Lung (tissue), 10 donors: ENCODE data around the gene CCDC144A. TPM values are rescaled to one million over a fixed set of nuclear protein-coding genes. Genes with fewer than 3 reads are reported as not detected.
"Not testable (repeated sequence)": the region's sequence is repeated elsewhere in the genome, so short reads cannot be mapped to it uniquely, and the experiment has no call there.

ENCODE experiments used
- ATAC-seq: fragments of 200-7000 bp; cut with Tn5 transposase; one replicate; pipeline ENCODE4 v1.9.1; 2020; ENCODE audit warnings: moderate number of reproducible peaks; ENCODE audit not compliant: insufficient read depth, low FRiP score
- DNase-seq, 3 donors: peaks; one replicate each; pipeline ENCODE4 v3.0.0-alpha.2; 2013 to 2017
- H3K27ac ChIP-seq, 2 donors: one replicate each; pipeline ENCODE4 v1.5.1; 2013; ENCODE audit warnings: mild to moderate bottlenecking in 2 of 2, moderate library complexity in 2 of 2, control low read depth in 1 of 2, inconsistent platforms in 1 of 2, low read depth in 1 of 2, low read length in 1 of 2
- H3K27me3 ChIP-seq, 3 donors: one replicate each; pipeline ENCODE4 v1.5.1; 2013; ENCODE audit warnings: low read length in 2 of 3; ENCODE audit not compliant: control insufficient read depth in 3 of 3, insufficient read depth in 3 of 3
- H3K36me3 ChIP-seq, 4 donors: one replicate each; pipeline ENCODE4 v1.5.1; 2013; ENCODE audit warnings: low read length in 4 of 4, mild to moderate bottlenecking in 1 of 4, moderate library complexity in 1 of 4; ENCODE audit not compliant: control insufficient read depth in 4 of 4, insufficient read depth in 4 of 4
- H3K4me1 ChIP-seq, 5 donors: one replicate each; pipeline ENCODE4 v1.5.1; 2013; ENCODE audit warnings: low read length in 5 of 5, mild to moderate bottlenecking in 2 of 5, moderate library complexity in 1 of 5; ENCODE audit not compliant: control insufficient read depth in 5 of 5, insufficient read depth in 5 of 5
- H3K4me3 ChIP-seq: one replicate; pipeline ENCODE4 v1.5.1; 2013; ENCODE audit warnings: mild to moderate bottlenecking, control low read depth, moderate library complexity
- H3K9ac ChIP-seq, 2 donors: one replicate each; pipeline ENCODE4 v1.5.1; 2013; ENCODE audit warnings: low read length in 2 of 2, control low read depth in 1 of 2; ENCODE audit not compliant: insufficient read depth in 1 of 2
- H3K9me3 ChIP-seq, 4 donors: one replicate each; pipeline ENCODE4 v1.5.1; 2013; ENCODE audit warnings: low read length in 3 of 4, mild to moderate bottlenecking in 1 of 4, moderate library complexity in 1 of 4; ENCODE audit not compliant: control insufficient read depth in 4 of 4, insufficient read depth in 3 of 4
- WGBS, 2 donors: extraction: QIAGEN DNeasy Blood & Tissue Kit; methylation state at CpG; one replicate each; pipeline ENCODE4 v1.1.7; 2013; 5-methylcytosine and 5-hydroxymethylcytosine counted together
- polyA plus RNA-seq, 2 donors: library from polyadenylated mRNA; stranded (reverse); fragments of 200-250 nt; gene quantifications; one replicate each; pipeline ENCODE4 v1.2.1, GENCODE V29; 2013
- total RNA-seq, 2 donors: library from RNA; depleted of rRNA in 1 of 2; stranded (reverse); fragments of >200 nt in 1 of 2; gene quantifications; one replicate each; pipeline ENCODE4 v1.2.1, GENCODE V29; 2014 to 2021
- donor health status: Bipolar disorder and iron deficiency.
- donor health status: healthy.
- donor health status: DM: yes; HTN: yes; CAD: no.

Gene CCDC144A
- total and polyA plus RNA-seq, 4 donors: 0.96 to 6.7 (median 1.7) TPM

DNA sequence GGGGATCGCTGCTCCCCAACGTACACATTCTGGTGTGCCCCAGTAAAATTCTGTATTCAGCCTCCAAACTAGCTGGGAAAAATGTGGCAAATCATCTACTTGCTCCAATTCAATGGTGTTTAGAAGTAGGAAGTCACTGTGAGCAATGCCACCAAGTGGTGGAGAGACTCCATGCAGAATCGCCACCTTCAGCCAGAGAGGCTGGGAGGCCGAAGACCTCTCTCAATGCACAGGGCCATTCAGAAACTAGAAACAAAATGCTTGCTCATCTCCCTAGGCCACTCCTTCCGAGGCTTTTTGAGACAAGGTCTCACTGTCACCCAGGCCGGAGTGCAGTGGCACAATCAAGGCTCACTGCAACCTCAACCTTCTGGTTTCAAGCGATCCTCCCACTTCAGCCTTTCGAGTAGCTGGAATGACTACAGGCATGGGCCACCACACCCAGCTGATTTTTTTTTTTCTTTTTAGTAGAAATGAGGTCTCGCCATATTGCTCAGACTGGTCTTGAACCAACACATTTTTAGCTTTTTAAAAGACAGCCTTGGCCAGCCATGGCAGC, 100.4 kb downstream of the CCDC144A start:
- H3K9me3 ChIP-seq, ATAC-seq, H3K9ac ChIP-seq, H3K4me1 ChIP-seq, H3K27ac ChIP-seq, DNase-seq, H3K4me3 ChIP-seq, H3K36me3 ChIP-seq, H3K27me3 ChIP-seq: not testable (repeated sequence)
- 92 to 93% methylated on average over 7 of the region's 9 CpGs for WGBS, 2 donors

DNA sequence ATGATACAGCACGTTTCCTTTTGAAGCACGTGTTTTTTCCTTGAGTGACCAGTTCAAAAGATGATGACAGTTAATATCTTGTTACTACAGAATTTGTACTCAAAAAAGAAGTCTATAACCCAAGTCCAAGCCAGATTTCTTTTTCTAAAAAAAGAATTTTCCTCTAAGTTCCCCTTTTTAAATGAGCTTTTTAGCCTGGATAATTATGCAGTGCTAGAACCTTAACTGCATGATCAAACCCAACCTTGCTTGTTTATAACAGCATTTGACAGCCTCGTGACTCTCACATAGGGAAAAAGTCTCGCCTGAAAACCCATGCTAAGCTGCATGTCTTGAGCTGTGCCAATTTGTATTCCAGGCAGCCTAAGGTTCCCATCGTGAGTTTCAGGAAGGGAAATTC, 104.2 kb downstream of the CCDC144A start:
- H3K4me3 ChIP-seq, H3K27ac ChIP-seq, H3K36me3 ChIP-seq, H3K27me3 ChIP-seq, H3K9me3 ChIP-seq, H3K9ac ChIP-seq, H3K4me1 ChIP-seq, ATAC-seq, DNase-seq: not testable (repeated sequence)
- 33 to 45% methylated on average over 3 of the region's 5 CpGs for WGBS, 2 donors

DNA sequence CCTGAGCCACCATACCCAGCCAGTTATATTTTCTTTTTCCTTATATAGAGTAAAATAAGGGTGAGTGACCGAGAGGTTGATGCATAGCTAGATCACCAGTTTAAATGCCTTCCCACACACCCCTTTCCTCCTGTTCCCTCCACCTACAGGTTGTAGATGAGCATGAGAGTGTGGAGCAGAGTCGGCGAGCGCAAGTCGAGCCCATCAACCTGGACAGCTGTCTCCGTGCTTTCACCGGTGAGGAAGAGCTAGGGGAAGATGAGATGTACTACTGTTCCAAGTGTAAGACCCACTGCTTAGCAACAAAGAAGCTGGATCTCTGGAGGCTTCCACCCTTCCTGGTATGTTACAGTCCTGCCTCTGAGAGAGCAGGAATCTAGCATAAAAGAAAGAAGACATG, 105.9 kb downstream of the CCDC144A start:
- WGBS, 2 donors: 96% methylated on average over 6 of the region's 7 CpGs
- ATAC-seq: not testable (repeated sequence)

DNA sequence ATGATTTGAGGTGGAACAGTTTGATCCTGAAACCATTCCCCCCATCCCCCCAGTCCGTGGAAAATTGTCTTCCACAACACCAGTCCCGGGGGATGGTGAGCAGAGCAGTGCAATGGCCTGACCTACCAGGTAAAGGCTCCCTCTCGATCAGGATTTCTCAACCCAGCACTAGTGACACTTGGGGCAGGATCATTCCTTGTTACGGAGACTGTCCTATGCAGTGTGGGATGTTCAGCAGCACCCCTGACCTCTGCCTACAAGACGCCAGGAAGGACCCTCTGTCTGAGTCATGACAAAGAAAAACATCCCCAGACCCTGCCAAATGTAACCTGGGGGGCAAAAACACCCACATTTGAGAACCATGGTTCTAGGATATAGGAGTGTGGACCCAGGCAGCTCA, 114.8 kb downstream of the CCDC144A start:
- H3K9ac ChIP-seq, ATAC-seq, H3K4me1 ChIP-seq, H3K36me3 ChIP-seq, DNase-seq, H3K27me3 ChIP-seq, H3K27ac ChIP-seq, H3K4me3 ChIP-seq, H3K9me3 ChIP-seq: not testable (repeated sequence)
- WGBS, 2 donors: 69 to 82% methylated on average over 5 of the region's 5 CpGs

More for the DNA sequence above, 105.9 kb downstream of the CCDC144A start:
- H3K9ac ChIP-seq, DNase-seq, H3K36me3 ChIP-seq, H3K27ac ChIP-seq, H3K4me3 ChIP-seq, H3K9me3 ChIP-seq, H3K27me3 ChIP-seq, H3K4me1 ChIP-seq: not testable (repeated sequence)

DNA sequence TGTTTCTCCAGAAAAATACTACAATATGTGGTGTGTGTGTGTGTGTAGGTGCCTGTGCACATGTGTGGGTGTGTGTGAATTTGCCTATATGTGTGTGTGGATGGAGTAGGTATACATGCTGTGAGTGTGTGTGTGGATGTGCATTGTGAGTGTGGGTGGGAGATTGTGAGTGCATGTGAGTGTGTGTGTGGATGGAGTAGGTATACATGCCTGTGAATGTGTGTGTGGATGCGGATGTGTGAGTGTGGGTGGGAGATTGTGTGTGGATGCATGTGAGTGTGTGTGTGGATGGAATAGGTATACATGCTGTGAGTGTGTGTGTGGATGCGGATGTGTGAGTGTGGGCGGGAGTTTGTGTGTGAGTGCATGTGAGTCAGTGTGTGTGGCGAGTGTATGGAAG, 116.6 kb downstream of the CCDC144A start:
- H3K4me3 ChIP-seq, ATAC-seq, H3K9me3 ChIP-seq, H3K36me3 ChIP-seq, H3K27me3 ChIP-seq, DNase-seq, H3K27ac ChIP-seq, H3K4me1 ChIP-seq, H3K9ac ChIP-seq: not testable (repeated sequence)
- WGBS, 2 donors: 92 to 94% methylated on average over 4 of the region's 4 CpGs

DNA sequence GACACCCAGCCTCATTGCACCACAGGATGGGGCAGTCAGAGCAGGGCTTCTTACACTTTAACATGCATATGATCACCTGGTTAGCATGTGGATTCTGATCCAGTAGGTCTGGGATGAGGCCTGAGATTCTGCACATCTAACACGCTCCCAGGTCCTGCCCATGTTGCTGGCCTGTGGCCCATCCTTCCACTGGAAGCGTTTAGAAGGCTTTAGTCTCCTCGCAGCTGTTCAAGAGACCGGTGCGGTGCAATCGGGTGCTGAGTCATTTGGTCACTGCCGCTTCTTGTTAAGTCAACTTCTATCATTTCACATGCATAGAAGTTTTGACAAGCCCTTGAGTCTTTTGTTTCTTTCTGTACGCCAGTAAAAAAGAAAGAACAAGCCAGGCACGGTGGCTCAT, 117.6 kb downstream of the CCDC144A start:
- not testable (repeated sequence) for H3K9ac ChIP-seq, H3K27me3 ChIP-seq, H3K27ac ChIP-seq, H3K36me3 ChIP-seq, ATAC-seq, H3K4me3 ChIP-seq, H3K4me1 ChIP-seq, DNase-seq, H3K9me3 ChIP-seq
- WGBS, 2 donors: 76 to 91% methylated on average over 7 of the region's 9 CpGs

DNA sequence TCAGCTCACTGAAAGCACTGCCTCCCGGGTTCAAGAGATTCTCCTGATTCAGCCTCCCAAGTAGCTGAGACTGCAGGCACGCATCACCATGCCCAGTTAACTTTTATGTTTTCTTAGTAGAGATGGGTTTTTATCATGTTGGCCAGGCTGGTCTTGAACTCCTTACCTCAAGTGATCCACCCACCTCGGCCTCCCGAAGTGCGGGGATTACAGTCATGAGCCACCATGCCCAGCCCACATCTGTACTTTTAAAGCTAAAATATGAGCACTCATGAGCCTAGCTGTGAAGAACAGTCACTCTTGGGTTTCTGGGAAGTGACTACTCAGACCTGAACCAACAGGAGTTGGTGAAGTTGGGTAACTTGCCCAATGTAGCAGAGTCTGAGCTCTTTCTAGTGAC, 120.2 kb downstream of the CCDC144A start:
- 88 to 92% methylated on average over 5 of the region's 5 CpGs for WGBS, 2 donors
- ATAC-seq, H3K27me3 ChIP-seq, DNase-seq, H3K4me3 ChIP-seq, H3K36me3 ChIP-seq, H3K4me1 ChIP-seq, H3K9ac ChIP-seq, H3K27ac ChIP-seq, H3K9me3 ChIP-seq: not testable (repeated sequence)

DNA sequence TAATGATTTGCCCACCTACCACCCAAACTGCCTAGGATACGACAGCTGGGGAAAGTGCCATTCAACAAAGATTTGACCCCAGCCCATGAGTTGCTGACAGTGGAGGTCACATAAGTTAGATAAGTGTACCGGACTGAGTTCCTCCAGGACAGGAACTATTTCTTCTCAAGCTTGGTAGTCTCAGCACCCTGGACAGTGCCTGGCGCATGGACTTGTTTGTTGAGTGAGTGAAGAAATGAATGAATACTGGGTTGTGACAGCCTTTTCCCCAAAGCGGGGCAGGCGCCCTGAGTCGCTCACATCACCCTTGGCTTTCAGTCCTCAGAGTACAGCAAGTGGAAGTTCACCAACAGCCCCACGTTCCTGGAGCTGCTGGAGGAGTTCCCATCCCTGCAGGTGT, 122.1 kb downstream of the CCDC144A start:
- not testable (repeated sequence) for H3K4me3 ChIP-seq, H3K27me3 ChIP-seq, H3K9ac ChIP-seq, H3K27ac ChIP-seq, ATAC-seq, H3K36me3 ChIP-seq, H3K4me1 ChIP-seq, H3K9me3 ChIP-seq
- 40% methylated on average over 6 to 7 of the region's 7 CpGs for WGBS, 2 donors
- DNase-seq: peak; percentile 18 to 58 (median 36)
